SK-N-MC (cell line): ENCODE data around the gene TMEM203.

Experiments used
- DNase-seq: peaks from one replicate; pipeline ENCODE4 v3.0.0-alpha.2; 2011; ENCODE audit warnings: low read depth, low spot score
- H3K27ac ChIP-seq: fragments of 200-600 bp; sonication (generic); 2 replicates; pipeline ENCODE4 v1.5.1; 2016; ENCODE audit warnings: mixed run types
- H3K36me3 ChIP-seq: fragments of 200-600 bp; sonication (generic); 2 replicates; pipeline ENCODE4 v1.6.1; 2017; ENCODE audit warnings: antibody characterized with exemption, low read length, mixed read lengths; ENCODE audit not compliant: insufficient read depth
- H3K4me3 ChIP-seq: fragments of 200-600 bp; sonication (generic); 2 replicates; pipeline ENCODE4 v1.5.1; 2016
- H3K9ac ChIP-seq: fragments of 200-600 bp; sonication (generic); 2 replicates; pipeline ENCODE4 v1.8.0; 2017; ENCODE audit warnings: mixed run types, mixed read lengths; ENCODE audit not compliant: insufficient read length
- H3K9me3 ChIP-seq: fragments of 200-600 bp; sonication (generic); 2 replicates; pipeline ENCODE4 v1.6.1; 2017; ENCODE audit warnings: low read depth, mild to moderate bottlenecking, antibody characterized with exemption, low read length, moderate library complexity, mixed read lengths
- EZH2 ChIP-seq: fragments of 200-600 bp; sonication (generic); IDR thresholded peaks from one replicate; pipeline ENCODE4 v1.6.1; 2017; ENCODE audit warnings: antibody characterized with exemption
- FOXP2 ChIP-seq: optimal IDR thresholded peaks from 2 replicates; pipeline ENCODE3; 2011; ENCODE audit warnings: mild to moderate bottlenecking, moderate library complexity; ENCODE audit not compliant: insufficient read depth; ENCODE audit errors: extremely low read length, control extremely low read depth
- POLR2AphosphoS5 ChIP-seq: IDR thresholded peaks from 2 replicates; pipeline ENCODE4 v1.6.1; 2012; ENCODE audit warnings: mild to moderate bottlenecking, low read depth, low read length, borderline replicate concordance

Gene TMEM203, protein sequence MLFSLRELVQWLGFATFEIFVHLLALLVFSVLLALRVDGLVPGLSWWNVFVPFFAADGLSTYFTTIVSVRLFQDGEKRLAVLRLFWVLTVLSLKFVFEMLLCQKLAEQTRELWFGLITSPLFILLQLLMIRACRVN

DNA sequence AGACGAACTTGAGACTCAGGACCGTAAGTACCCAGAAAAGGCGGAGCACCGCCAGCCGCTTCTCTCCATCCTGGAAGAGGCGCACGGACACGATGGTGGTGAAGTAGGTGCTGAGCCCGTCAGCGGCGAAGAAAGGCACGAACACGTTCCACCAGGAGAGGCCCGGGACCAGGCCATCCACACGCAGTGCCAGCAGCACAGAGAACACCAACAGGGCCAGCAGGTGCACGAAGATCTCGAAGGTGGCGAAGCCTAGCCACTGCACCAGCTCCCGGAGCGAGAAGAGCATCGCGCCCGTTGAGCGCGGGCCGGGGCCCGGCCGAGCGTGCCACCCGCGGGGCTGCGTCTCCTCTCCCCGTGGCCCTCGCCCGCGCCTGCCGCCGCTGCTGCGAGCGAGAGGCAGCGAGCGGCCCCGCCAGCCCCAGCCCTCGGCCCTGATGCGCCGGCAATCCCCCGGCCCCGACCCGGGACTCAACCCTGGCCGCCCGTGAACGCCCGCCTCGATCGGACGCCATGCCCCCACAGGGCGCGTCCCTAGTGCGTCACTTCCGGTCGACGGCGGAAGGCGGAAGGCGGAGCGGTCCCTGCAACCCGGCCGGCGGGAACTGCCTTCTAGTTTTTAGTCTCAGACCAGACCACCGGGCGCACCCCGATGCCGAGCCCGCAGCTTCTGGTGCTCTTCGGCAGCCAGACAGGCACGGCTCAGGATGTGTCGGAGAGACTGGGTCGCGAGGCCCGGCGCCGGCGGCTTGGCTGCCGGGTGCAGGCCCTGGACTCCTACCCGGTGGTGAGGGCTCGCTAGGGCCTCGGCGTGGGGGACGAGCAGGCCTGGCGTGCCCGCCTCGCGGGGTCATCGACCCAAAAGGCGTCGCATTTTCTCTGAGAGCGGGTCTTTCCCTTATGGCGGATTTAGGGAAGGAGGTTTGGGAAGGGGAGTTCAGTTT is at the start of gene TMEM203, which contains the start of gene NDOR1:
TSS of gene TMEM203 (minus strand) at position 523 of the 944 bp plus-strand sequence. CDS start at position 289, 234 bp downstream.
TSS of gene NDOR1 (plus strand) at position 575 of the 944 bp plus-strand sequence. CDS start at position 653, 78 bp downstream.
- H3K9ac ChIP-seq: peak within 1 kb of the TSS; percentile 90
- no peaks in the 10 kb centered on the region for H3K36me3 ChIP-seq
- peak within 1 kb of the TSS; percentile 70; the same call in 1 of the 2 replicates for H3K27ac ChIP-seq
- peak within 1 kb of the TSS; percentile 92 for H3K4me3 ChIP-seq
- TF ChIP-seq FOXP2 (no peak), EZH2 (no peak), POLR2AphosphoS5 (peak; percentile 91)
- no peaks in the 10 kb centered on the region for H3K9me3 ChIP-seq
- no peak for DNase-seq

DNA sequence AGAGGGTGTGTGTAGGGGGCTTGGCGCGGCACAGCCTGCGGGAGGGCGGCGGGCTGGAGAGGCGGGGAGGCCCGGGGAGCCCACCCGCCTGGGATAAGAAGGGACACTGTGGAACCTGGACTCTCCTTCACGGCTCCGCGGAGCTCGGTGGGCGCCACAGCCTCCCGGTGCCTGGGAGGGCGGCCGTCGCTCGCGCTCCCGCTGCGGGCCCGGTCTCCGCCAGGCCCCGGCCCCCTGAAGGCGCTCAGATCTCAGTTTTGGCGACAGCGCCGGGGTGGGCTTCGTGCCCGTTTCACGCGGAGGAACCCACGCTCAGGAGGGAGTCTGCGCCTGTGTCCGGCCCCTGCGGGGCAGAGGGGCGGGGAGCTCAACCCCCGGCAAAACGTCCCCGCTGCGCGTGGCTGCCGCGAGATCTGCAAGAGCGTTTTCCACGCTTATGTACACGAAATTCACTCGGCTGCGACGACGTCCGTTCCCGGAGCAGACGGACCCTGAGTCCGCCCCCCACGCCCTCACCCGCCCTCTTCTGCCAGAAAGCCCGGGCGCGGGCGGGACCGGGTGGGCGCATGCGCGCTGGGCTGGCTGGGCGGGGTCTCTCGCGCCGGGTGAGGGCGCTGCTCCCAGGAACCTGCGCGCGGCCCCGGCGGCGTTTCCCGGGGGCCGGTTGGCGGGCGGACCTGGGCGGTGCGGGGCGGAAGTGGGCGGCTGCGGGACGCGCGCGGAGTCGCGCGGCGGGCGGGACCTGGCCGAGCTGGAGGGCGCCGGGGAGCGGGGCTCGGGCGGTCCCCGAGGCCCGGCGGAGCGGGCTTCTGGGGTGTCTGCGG is 49.4 kb upstream of the TMEM203 start, which contains the start of gene NELFB:
TSS of gene NELFB (plus strand) at position 704 of the 824 bp plus-strand sequence.
- peak within 1 kb of the TSS; percentile 91 for H3K9ac ChIP-seq
- DNase-seq: no peak
- TF ChIP-seq EZH2 (no peak), FOXP2 (no peak), POLR2AphosphoS5 (peak; percentile 94)
- no peaks in the 10 kb centered on the region for H3K9me3 ChIP-seq
- peak within 1 kb of the TSS; percentile 56; the same call in 1 of the 2 replicates for H3K27ac ChIP-seq
- peaks cover 25% of the 10 kb centered on the region for H3K36me3 ChIP-seq
- peak within 1 kb of the TSS; percentile 88 for H3K4me3 ChIP-seq

DNA sequence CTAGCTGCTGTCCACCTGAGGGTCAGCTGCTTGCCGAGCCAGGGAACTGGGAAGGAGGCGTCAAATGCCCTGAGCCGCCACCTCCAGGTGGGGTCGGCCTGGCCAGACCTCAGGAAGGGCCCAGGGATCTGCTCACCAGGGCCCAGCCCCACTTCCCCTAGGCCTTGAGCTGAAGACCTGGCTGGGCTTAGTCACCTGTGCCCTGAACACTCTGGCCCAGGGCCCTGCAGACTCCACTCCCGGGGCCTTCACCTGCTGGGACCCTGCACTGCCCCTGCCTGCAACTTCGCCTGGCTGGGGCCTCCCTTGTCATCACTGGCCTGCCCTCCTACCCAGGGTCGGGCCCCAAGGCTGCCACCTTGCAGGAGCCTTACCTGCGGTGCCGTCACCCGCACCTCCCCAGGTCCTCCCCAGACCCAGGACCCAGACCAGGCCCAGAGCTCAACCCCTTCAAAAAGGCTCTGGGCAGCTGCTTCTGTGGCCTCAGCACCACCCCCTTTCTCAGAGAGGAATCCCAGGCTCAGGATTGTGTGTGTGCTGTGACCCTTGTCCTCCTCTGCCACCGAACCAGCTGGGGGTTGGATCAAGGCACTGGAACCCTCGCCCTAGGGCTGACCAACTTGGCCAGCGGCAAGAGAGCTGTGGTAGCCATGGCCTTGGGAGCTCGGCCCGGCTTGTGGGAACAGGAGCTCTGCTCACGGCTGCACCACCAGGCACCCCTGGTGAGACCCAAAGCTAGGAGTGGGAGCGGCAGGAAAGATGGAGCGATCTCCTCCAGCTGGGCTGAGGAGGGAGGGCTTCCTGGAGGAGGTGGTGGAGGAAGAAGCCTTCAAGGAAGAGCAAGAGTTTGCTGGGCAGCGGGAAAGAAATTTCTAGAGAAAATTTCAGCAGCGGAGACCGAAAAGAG is 48.5 kb upstream of the TMEM203 start:
- peak overlapping the region; percentile 79 for H3K9ac ChIP-seq
- H3K9me3 ChIP-seq: no peaks in the 10 kb centered on the region
- H3K36me3 ChIP-seq: peaks cover 22% of the 10 kb centered on the region
- no peak for DNase-seq
- no peak overlapping the region; the same call in 1 of the 2 replicates for H3K27ac ChIP-seq
- peak overlapping the region; percentile 88 for H3K4me3 ChIP-seq
- no peak for TF ChIP-seq EZH2
- TF ChIP-seq POLR2AphosphoS5: no peak
- TF ChIP-seq FOXP2: no peak

DNA sequence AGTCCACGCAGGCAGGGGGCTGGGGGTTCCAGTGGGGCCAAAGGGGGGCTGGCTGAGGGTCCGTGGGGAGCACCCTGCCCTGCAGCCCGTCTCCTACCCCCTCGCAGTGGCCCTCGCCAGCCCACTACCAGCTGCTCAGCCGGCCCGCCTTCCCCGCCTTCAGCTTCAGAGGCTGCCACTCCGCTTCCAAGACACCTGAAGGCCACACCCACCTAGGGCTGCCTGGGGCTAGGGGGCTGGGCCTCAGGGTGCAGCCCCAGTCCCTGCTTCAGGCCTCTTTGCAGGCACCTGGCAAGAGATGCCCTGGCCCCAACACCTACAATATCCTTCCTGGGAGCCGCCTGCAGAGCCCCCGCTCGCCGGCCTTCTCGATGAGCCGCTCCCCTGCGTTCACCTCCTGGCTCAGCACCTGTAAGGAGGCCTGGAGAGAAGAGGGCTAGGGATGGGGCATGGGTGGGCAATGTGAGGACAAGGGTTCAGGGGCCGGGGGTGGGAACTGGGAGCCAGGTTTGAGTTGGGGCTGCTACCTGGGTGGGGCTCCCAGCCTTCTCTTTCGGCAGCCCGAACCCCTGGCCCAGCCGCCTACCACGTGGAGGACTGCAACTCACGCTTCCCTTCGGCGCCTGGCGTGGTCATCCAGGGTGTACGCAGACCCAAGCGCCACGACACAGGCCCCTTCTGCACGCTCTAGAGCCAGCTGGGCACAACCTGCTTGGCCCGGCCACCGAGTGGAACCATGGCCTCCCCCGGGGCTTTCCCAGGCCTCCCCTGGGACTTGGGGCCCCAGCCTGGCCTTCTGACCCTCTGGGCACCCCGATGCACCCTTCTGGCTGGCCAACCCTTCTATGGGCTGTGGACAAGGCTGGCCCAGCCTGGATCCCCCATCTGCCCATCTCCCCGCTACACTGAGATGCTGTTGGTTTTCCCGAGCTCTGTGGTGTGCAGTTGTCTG is 47.4 kb upstream of the TMEM203 start:
- Histone ChIP-seq H3K36me3 (peaks cover 11% of the 10 kb centered on the region; the same call in 1 of the 2 replicates), H3K9me3 (no peaks in the 10 kb centered on the region), H3K9ac (no peak overlapping the region), H3K4me3 (no peak overlapping the region), H3K27ac (no peak overlapping the region)
- DNase-seq: no peak
- TF ChIP-seq EZH2: no peak
- TF ChIP-seq FOXP2: no peak
- TF ChIP-seq POLR2AphosphoS5: no peak

DNA sequence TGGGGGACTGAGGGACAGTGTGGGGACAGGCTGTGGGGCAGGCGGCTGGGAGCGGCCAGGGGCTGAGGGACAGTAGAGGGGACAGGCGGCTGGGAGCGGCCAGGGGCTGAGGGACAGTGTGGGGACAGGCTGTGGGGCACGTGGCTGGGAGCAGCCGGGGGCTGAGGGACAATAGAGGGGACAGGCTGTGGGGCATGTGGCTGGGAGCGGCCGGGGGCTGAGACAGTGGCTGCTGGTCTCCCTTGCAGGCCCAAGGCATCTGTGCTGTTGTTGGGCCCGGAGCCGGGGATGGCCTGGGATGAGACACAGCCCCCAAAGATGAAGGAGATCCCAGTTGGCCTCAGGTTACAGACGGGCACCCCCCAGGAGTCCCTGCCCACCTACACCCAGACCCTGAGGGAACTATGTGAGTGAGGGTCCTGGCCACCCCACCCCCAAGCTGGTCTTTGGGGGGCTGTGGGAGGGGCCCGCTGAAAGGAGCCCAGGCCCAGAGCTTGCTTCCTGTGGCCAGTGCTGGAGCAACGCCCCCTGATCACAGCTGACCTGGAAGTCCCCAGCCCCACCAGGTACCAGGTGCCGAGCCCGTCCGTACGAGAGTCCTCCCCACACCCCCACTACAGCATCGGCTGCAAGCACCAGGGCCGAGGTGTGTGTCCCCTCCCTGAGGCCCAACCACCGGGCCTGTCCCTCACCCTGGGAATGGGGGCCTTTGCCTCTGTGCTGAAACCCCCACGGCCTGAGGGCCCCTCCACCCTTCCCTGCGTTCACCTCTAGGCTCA is 46.2 kb upstream of the TMEM203 start:
- DNase-seq: no peak
- H3K27ac ChIP-seq: no peak overlapping the region
- no peak overlapping the region for H3K9ac ChIP-seq
- peaks cover 6% of the 10 kb centered on the region; the same call in 1 of the 2 replicates for H3K36me3 ChIP-seq
- no peak for TF ChIP-seq POLR2AphosphoS5
- no peak for TF ChIP-seq EZH2
- no peak for TF ChIP-seq FOXP2
- no peaks in the 10 kb centered on the region for H3K9me3 ChIP-seq
- H3K4me3 ChIP-seq: no peak overlapping the region

DNA sequence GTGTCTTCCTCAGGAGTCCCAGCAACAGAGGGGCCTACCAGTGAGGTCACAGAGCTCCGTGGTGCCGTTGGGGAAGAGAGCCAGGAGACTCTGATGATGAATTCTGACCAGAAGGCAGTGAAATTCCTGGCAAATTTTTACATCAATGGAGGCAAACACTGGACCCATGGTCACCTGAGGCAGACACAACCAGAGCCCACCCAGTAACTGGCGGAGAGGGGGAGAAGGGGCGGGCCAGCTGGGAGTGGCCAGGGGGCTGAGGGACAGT is 45.7 kb upstream of the TMEM203 start, which contains the start of gene STPG3:
TSS of gene STPG3 (plus strand) at position 93 of the 268 bp plus-strand sequence. CDS start at position 94, 1 bp downstream.
- H3K4me3 ChIP-seq: no peak within 1 kb of the TSS
- H3K9ac ChIP-seq: no peak within 1 kb of the TSS
- no peaks in the 10 kb centered on the region for H3K9me3 ChIP-seq
- DNase-seq: no peak
- TF ChIP-seq FOXP2 (no peak), EZH2 (no peak), POLR2AphosphoS5 (no peak)
- no peak within 1 kb of the TSS for H3K27ac ChIP-seq
- peaks cover under 1% of the 10 kb centered on the region; the same call in 1 of the 2 replicates for H3K36me3 ChIP-seq
